GM18870 (cell line): ENCODE results near the gene MLANA.

Experiments
- ATAC-seq: cut with Tn5 transposase; IDR thresholded peaks from one replicate; pipeline ENCODE4 v1.9.1; 2021; ENCODE audit warnings: moderate library complexity; ENCODE audit not compliant: unreplicated experiment

The MLANA gene

DNA sequence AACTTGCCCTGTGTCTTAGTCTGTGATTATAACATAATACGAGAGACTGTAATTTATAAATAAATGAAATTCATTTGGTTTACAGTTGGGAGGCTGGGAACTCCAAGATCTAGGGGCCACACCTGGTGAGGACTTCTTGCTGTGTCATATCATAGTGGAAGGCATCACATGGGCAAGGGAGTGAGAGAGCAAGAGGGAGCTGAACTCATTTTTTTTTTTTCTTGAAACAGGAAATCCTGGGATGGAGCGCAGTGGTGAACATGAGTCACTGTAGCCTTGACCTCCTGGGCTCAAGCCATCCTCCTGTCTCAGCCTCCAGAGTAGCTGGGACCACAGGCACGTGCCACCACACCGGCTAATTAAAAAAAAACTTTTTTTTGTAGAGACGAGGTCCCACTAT is 7.2 kb downstream of the MLANA start:
- no peak for ATAC-seq

DNA sequence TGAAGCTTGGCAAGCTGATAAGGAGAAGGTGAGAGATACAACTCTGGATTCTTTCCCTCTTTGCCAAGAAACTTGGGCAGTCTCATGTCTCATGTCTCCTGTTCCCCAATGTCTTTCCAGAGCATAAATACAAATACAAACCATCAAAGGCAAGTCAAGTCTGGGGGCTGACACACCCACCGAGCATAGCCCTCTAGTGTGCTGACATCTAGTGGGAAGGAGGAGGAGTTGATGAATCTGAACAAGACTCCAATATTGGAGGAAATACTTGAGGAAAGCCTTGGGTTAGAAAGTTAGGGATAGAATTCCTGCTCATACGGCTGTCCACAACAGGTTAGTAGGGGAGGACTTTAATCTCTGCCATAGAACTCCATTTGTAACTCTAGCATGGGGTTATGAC is 8.6 kb downstream of the MLANA start:
- ATAC-seq, result no peak

DNA sequence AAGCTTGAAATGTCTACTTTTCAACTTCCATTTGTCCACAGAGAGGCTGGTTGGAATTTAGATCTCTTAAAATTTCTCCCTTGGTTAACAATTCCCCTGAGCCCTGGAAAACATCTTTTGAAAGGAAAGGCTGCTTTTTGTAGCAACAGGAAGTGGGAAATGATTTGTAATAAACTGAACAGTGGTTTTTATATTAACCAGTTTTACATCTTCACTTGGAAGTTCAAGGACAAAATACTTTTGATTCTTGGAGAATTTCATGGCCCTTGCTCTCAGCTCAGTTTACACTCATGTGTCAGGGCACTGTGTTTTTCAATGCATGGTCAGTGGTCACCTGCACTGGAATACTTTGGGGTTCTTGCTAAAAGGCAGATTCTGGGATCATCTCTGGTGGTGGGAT is 9.9 kb downstream of the MLANA start:
- no peak for ATAC-seq

DNA sequence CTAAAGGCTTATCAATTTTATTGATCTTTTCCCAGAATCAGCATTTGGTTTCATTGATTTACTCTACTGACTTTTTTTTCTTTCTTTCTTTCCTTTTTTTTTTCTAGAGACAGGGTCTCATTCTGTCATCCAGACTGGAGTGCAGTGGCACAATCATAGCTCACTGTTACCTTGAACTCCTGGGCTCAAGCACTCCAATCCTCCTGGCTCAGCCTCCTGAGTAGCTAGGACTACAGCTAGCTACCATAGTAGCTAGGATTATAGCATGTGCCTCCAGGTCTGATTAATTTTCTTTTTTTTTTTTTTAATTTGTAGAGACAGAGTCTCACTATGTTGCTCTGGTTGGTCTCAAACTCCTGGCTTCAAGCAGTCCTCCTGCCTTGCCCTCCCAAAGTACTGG is 11.7 kb downstream of the MLANA start:
- ATAC-seq, result no peak

DNA sequence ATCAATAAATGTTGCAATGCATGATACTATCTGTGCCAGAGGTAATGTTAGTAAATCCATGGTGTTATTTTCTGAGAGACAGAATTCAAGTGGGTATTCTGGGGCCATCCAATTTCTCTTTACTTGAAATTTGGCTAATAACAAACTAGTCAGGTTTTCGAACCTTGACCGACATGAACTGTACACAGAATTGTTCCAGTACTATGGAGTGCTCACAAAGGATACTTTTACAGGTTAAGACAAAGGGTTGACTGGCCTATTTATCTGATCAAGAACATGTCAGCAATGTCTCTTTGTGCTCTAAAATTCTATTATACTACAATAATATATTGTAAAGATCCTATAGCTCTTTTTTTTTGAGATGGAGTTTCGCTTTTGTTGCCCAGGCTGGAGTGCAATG is 18.2 kb downstream of the MLANA start:
- ATAC-seq, result no peak

DNA sequence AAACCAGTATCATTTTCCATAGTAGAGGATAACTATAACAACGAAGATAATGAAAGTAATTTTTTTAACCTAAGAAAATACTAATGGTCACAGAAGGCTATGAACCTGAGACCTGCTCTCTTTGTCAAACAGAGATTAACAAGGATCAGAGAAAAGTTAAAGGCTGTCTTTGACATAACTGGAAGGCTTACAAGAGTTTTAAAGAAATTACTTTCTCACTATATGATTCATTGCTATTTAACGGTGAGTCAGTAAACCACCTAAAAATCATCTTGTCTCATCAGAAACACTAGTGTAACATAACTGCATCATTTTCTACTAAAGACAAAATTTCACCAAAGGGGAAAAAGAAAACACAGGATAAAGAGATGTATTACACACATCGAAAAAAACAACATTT is 19.3 kb downstream of the MLANA start:
- ATAC-seq, result no peak

DNA sequence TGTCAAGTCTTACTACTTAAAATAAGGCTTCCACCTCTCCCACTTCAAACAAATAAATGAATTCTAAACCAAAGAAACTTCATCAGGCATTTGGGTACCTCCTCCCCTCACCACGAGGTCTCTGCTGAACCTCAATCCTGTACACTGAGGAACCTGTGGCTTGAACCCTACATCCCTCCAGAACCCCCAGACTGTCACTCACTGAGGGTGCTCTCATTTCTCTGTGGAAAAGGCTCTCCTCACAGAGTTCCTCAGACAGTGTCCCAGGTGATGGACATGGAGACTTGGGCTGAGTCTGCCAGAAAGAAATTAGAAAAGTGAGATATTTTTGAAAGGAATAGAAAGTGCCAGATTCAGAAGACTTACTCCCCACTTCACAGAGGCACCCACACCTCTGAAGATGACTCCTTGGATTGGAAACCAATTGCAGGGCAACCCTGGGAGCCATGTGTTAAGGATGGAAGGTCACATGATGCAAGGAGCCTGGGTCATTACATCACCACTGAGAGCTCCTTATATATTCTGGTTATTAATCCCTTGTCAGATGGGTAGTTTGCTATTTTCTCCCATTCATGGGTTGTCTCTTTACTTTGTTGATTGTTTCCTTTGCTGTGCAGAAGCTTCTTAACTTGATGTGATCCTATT is 19.8 kb downstream of the MLANA start:
- no peak for ATAC-seq

DNA sequence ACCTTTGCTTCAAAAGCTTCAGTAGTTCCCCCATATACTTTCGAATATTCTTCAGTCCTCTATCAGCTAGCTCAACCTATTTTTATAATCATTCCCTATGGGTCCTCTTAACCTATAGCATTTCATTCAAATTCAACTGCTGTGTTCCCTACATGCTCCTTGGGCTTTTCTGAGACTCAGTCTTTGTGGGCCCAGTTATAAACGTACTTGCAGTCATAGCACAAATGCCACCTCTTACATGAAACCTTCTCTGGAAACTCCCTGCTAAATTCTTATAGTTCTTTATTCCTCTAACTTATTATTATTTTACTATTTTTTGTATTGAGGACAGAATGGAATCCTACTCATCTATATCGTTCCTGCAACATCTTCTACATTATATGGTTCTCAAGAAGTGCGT is 24.7 kb downstream of the MLANA start:
- ATAC-seq, result no peak

DNA sequence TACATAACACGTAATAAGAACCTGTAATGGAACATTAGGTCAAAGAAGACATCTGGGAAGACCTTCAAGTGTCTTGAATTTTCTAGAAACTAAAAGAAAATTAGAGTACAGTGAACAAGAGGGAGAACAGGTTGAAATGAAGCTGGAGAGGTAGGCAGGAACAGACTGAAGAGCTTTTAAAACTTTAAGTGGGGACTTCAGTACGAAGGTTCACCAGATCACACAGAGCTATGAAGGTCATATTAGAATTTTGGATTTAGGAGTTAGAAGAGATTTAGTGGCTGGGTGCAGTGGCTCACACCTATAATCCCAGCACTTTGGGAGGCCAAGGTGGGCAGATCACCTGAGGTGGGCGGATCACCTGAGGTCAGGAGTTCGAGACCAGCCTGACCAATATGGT is 26.6 kb downstream of the MLANA start:
- ATAC-seq, result no peak

DNA sequence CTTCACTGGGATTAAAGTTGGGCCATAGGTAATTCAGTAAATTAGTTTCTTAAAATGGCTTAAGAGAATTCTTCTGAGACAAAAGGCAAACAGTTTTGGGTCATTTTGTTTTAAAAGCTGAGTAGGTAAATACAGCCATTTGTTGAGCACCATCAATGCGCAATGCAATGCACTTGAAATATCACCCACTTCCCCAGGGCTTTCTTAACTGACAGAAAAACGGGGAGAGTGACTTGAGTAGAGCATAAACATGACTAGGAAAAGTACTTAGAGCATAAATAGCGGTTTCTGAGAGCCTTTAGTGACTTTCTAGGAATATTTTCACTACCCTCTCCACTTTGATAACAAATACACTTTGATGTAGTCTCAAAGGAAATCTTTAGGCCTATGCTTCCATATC is 27.2 kb downstream of the MLANA start:
- ATAC-seq, result no peak

DNA sequence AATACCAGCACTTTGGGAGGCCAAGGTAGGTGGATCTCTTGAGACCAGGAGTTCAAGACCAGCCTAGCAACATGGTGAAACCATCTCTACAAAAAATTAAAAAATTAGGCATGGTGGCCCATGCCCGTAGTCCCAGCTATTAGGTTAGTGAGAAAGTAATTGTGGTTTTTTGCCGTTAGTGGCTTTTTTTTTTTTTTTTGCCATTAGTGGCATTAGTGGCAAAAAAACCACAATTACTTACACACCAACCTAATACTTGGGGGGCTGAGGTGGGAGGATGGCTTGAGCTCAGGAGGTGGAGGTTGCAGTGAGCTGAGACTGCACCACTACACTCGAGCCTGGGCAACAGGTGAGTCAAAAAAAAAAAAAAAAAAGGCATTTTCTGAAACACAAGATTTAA is 27.8 kb downstream of the MLANA start:
- no peak for ATAC-seq

DNA sequence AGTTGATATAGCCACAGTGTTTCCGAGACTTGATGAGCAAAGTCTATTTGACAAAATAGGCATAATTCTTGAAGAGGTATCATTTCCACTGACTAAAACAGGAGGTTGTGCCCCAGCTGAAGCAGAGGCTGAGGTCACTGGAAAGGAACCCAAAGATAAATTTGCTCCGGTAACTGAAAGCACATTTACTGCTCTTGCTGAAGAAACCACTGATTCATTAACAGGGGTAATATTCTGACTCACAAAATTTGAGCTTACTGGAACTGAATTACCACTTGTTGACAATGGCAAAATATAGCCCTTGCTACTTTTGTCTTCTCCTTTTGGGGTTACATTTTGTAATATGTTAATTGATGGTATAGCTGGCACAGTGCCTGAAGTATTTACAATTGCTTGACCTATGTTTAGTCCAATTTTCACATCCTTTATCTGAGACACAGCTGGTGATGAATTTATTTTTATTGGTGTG is 30.2 kb downstream of the MLANA start:
- peak; percentile 87 for ATAC-seq

DNA sequence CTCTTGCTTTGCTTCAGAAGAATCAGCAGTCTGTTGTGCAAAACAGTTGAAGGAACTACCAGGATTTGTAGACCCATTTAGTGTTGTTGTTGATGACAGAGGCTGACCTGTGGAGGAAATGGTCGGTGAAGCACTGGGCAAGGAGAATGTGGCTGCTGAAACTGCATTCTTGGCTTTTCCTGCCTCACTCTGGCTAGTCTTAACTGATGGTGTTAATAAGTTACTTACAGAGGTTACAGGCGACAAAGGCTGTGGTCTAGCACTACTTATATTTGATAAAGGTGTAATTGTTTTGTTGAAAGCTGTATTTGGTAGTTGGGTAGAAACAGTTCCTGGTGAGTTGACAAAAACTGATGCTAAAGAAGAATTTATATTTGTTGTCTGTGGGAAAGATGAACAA is 31.5 kb downstream of the MLANA start:
- peak; percentile 47 for ATAC-seq

DNA sequence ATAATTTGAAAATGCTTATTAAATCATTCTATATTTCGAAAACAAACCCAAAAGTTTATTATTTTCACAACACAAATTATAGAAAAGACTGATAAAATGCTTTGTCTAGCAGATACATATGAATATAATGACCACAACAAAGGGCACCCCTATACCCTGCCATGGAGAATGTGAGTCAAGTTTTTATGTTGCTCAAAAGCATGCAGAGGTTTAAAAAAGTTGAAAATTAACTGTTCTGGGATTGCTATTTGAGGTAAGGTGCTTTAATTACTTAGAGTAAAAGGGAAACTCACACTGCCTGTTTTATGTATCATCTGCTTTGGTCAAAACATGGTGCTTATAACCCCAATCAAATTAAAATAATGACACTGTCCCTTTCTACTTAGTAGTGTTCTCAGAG is 41.0 kb downstream of the MLANA start:
- no peak for ATAC-seq

DNA sequence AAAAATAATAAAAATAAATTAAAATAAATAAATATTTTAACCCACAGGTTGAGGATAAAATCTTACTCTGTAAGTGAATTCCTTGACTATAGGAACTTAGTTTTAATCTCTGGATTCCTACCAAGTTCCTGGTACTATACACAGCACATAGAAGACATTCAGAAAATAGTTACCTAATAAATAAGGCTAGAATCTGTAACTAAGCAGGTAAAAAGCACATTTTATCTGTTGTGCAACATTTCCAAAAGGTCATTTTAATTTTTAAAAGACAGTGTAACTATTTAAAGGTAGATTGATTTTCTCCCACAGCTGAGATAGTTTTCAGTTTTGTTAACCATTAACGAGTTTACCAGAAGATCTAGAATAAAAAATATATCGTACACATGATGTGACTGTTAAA is 47.8 kb downstream of the MLANA start:
- no peak for ATAC-seq

DNA sequence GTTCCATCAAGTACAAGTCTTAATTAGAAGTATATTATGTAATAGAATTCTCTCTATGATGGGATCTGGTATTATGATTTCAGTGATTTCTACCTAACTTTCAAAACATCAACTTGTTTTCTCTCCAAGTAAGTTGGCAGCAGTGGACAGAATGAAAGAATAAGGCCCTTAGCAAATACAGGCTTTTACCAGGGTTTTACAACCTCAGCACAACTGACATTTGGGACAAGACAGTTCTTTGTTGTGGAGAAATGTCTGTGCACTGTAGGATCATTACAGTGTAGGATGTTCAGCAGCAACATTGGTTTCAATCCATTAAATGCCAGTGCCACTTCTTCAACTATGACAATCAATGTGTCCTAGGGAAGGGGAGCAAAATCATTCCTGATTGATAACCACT is 48.8 kb downstream of the MLANA start:
- ATAC-seq, result no peak

DNA sequence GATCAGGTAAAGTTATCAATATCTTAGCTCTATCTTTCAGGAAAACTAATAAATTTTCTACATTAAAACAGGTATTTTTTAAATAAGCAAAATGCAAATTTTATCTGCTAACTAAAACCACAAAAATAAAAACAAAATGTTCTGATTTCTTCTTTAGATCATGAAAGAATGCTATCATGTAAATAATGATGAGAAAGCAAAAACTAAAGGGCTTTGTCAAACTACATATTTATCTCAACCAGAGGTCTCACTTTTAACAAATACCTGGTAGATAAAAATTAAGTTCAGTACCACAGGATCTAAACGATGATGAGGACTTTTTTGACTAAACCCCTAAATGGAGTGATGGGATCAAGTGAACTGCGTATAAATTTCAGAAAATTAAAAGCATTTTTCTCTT is 50.5 kb downstream of the MLANA start:
- no peak for ATAC-seq

DNA sequence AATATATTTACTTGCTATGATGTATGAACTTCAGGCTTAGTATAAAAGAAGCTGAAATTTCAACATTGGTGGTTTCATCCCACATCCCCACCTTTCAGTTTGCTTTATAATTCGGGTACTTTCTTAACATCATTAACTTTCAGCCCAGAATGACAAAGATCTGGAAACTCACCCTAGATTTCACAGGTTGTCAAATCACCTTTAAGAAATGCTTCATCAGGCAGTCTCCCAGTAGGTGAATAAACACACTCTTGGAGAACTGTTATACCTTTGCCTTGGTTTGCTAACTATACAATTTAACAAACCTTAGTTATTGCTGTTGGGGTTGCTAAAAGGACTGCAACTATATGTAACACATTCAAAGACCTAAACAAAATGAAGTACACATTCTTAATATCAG is 54.4 kb downstream of the MLANA start:
- no peak for ATAC-seq

DNA sequence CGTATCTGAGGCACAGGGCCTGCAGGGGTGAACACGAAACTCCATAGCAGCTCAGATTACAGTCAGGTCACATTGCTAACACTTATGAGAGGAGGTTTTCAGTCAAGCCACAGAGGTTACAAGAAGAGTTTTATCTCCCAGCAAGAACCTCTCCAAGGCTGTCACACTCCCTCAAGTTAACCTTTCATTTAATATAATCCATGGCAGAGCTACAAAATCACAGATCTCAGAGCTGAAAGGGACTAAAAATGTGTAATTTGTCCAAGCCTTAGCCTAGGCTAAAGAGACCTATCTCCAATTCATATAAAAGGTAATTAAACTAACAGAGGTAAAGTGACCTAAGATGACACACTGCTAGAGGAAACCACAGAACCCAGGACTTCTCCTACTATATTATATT is 57.2 kb downstream of the MLANA start:
- no peak for ATAC-seq

DNA sequence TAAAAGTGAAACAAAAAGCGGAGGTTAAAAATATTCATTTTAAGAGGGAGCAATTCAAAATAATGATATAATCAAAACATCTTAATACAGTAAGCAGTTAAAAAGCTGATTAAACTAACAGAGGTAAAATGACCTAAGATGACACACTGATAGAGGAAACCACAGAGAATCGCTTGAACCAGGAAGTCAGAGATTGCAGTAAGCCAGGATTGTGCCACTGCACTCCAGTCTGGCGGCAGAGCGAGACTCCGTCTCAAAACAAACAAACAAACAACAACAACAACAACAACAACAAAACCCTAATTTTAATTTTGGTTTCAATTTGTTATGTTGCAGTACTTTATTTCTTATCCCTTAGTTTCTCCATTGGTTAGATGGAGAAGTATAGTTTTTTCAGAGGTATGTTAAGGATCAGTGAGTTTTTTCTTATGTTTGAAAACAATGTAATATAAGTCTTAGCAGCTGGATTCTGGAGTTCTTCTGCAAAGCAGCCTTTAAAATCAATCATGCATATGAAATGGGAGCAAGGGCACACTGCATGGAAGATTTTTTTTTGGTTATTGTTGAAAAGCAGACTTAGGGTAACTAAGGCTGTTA is 58.5 kb downstream of the MLANA start:
- ATAC-seq, result peak; percentile 53

DNA sequence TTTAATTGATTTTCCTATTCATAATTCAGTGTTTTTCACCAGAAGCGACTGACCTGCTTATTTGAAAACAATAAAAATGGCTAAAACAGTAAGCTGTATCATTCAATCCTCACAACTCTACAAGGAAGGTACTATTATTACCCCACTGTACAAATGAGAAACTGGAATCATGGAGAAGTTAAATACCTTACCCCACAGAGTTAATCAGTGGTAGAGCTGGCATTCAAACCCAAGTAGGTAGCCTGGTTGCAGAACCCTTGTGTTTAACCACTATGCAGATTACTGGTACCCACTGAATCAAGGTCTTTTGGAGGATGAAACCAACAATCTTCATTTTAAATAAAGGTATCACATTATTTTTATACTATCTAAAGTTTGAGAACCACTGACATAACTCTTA is 59.6 kb downstream of the MLANA start:
- no peak for ATAC-seq

DNA sequence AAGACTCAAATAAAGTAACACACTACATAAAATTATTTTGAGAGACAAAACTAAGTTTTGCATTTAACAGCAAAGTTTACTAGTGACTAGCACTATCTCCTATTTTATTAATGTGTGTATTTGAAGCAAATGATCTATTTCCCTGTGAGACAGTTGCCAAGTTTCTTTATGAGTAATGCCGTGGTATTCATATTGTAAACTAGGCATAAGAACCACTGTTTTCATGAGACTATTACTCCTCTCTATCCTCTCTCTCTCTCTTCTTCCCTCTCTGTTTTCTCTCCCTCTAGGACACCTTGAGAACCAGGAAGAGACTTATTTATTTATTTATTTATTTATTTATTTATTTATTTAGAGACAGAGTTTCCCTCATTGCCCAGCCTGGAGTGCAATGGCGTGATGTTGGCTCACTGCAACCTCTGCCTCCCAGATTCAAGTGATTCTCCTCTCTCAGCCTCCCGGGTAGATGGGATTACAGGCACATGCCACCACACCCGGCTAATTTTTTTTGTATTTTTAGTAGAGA is 61.1 kb downstream of the MLANA start:
- ATAC-seq, result no peak
